Mesendoderm (in vitro differentiated cells): ENCODE measurements around the gene ZNF628.

Experiments used
- DNase-seq: peaks from one replicate; pipeline ENCODE4 v3.0.0; 2013
- H2AK5ac ChIP-seq: 2 replicates; pipeline ENCODE4 v1.6.1; 2013; ENCODE audit warnings: low read length, inconsistent platforms
- H2BK120ac ChIP-seq: 2 replicates; pipeline ENCODE4 v1.6.1; 2013; ENCODE audit warnings: low read depth, mild to moderate bottlenecking, low read length, moderate library complexity, mixed read lengths
- H2BK15ac ChIP-seq: replicated peaks from 2 replicates; pipeline ENCODE4 v1.6.1; 2013; ENCODE audit warnings: low read depth, mild to moderate bottlenecking, moderate library complexity
- H2BK5ac ChIP-seq: 2 replicates; pipeline ENCODE4 v1.6.1; 2013; ENCODE audit warnings: low read length, inconsistent platforms
- H3K18ac ChIP-seq: 2 replicates; pipeline ENCODE4 v1.6.1; 2013; ENCODE audit warnings: mild to moderate bottlenecking, low read length, mixed read lengths
- H3K23ac ChIP-seq: one replicate; pipeline ENCODE4 v1.6.1; 2013; ENCODE audit warnings: low read length
- H3K27ac ChIP-seq: 2 replicates; pipeline ENCODE4 v1.5.1; 2013; ENCODE audit warnings: low read depth, mild to moderate bottlenecking, inconsistent platforms, low read length, moderate library complexity
- H3K27me3 ChIP-seq: 2 replicates; pipeline ENCODE4 v1.6.1; 2013; ENCODE audit warnings: low read length, control low read depth, mild to moderate bottlenecking, inconsistent platforms; ENCODE audit not compliant: insufficient read depth, poor library complexity
- H3K36me3 ChIP-seq: 2 replicates; pipeline ENCODE4 v1.6.1; 2013; ENCODE audit warnings: low read length, inconsistent platforms; ENCODE audit not compliant: control insufficient read depth, insufficient read depth
- H3K4ac ChIP-seq: one replicate; pipeline ENCODE4 v1.6.1; 2013; ENCODE audit warnings: low read depth, mild to moderate bottlenecking, low read length, moderate library complexity
- H3K4me1 ChIP-seq: 2 replicates; pipeline ENCODE4 v1.6.1; 2013; ENCODE audit warnings: low read depth, low read length, inconsistent platforms; ENCODE audit not compliant: control insufficient read depth
- H3K4me2 ChIP-seq: 2 replicates; pipeline ENCODE4 v1.6.1; 2013; ENCODE audit warnings: low read length
- H3K4me3 ChIP-seq: 2 replicates; pipeline ENCODE4 v1.5.1; 2013; ENCODE audit warnings: mild to moderate bottlenecking, low read length
- H3K56ac ChIP-seq: one replicate; pipeline ENCODE4 v1.6.1; 2013; ENCODE audit warnings: low read length
- H3K79me1 ChIP-seq: 2 replicates; pipeline ENCODE4 v1.6.1; 2013; ENCODE audit warnings: low read length, inconsistent platforms
- H3K79me2 ChIP-seq: 2 replicates; pipeline ENCODE4 v1.6.1; 2013; ENCODE audit warnings: mild to moderate bottlenecking, low read length; ENCODE audit not compliant: control insufficient read depth, insufficient read depth
- H3K9ac ChIP-seq: 2 replicates; pipeline ENCODE4 v1.6.1; 2013; ENCODE audit warnings: low read length, inconsistent platforms
- H4K5ac ChIP-seq: one replicate; pipeline ENCODE4 v1.6.1; 2013; ENCODE audit warnings: low read length
- H4K8ac ChIP-seq: one replicate; pipeline ENCODE4 v1.6.1; 2013; ENCODE audit warnings: low read depth, mild to moderate bottlenecking, control low read depth, low read length, moderate library complexity
- WGBS: extraction: QIAGEN DNeasy Blood & Tissue Kit; methylation state at CpG from one replicate; pipeline ENCODE4 v1.1.7; 2013; ENCODE audit warnings: low lambda C conversion rate, missing lambda C conversion rate; ENCODE audit not compliant: insufficient coverage; ENCODE audit errors: extremely low coverage; 5-methylcytosine and 5-hydroxymethylcytosine counted together

The ZNF628 gene

DNA sequence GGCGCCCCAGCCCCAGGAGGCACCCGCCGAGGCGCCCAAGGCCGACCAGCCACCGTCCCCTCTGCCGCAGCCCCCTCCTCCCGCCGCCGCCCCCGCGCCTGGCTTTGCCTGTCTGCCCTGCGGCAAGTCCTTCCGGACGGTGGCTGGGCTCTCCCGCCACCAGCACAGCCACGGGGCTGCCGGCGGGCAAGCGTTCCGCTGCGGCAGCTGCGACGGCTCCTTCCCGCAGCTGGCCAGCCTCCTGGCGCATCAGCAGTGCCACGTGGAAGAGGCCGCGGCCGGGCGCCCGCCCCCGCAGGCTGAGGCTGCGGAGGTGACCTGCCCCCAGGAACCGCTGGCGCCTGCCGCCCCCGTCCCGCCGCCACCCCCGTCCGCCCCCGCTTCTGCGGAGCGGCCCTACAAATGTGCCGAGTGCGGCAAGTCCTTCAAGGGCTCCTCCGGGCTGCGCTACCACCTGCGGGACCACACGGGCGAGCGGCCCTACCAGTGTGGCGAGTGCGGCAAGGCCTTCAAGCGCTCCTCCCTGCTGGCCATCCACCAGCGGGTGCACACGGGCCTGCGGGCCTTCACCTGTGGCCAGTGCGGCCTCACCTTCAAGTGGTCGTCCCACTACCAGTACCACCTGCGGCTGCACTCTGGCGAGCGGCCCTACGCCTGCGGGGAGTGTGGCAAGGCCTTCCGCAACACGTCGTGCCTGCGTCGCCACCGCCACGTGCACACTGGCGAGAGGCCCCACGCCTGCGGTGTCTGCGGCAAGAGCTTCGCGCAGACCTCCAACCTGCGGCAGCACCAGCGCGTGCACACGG lies 5.9 kb downstream of the ZNF628 start:
- H3K18ac ChIP-seq, result no peak overlapping the region
- no peak overlapping the region for H3K4me2 ChIP-seq
- H3K4me3 ChIP-seq, result no peak overlapping the region
- H2AK5ac ChIP-seq, result no peak overlapping the region
- H3K27ac ChIP-seq, result no peak overlapping the region
- no peak overlapping the region for H3K23ac ChIP-seq
- H2BK15ac ChIP-seq, result no peak overlapping the region
- no peaks in the 10 kb centered on the region for H3K36me3 ChIP-seq
- peak overlapping the region; percentile 80 for H3K56ac ChIP-seq
- H3K4me1 ChIP-seq, result peaks cover 6% of the 10 kb centered on the region
- H3K9ac ChIP-seq, result peak overlapping the region; percentile 49
- peaks cover 10% of the 10 kb centered on the region for H3K79me1 ChIP-seq
- H2BK120ac ChIP-seq, result no peak overlapping the region
- DNase-seq, result peak; percentile 34
- H4K5ac ChIP-seq, result no peak overlapping the region
- peaks cover 2% of the 10 kb centered on the region for H3K79me2 ChIP-seq
- H3K4ac ChIP-seq, result no peak overlapping the region
- no peaks in the 10 kb centered on the region for H3K27me3 ChIP-seq
- H4K8ac ChIP-seq, result no peak overlapping the region
- no CpG with 5 or more reads among the region's 83 CpGs for WGBS
- H2BK5ac ChIP-seq, result no peak overlapping the region

DNA sequence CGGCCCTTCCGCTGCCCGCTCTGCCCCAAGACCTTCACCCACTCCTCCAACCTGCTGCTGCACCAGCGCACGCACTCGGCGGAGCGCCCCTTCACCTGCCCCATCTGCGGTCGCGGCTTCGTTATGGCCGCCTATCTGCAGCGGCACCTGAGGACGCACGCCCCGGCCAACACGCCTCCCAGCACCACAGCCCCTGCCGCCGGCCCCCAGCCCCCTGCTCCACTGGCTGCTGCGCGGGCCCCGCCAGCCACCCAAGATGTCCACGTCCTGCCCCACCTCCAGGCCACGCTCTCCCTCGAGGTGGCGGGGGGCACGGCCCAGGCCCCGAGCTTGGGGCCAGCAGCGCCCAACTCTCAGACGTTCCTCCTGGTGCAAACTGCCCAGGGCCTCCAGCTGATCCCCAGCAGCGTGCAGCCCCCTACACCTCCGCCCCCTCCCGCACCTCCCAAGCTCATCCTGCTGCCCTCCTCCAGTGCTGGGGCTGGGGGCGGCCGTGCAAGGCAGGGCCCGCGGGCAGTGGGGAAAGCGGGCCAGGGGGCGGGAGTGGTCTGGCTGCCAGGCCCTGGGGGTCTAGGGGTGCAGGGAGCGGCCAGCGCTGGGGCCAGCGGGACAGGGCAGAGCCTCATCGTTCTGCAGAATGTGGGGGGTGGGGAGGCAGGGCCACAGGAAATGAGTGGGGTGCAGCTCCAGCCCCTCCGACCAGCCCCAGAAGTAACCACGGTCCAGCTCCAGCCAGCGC lies 6.7 kb downstream of the ZNF628 start:
- Histone ChIP-seq H2BK120ac (no peak overlapping the region), H2BK5ac (no peak overlapping the region), H3K27me3 (no peaks in the 10 kb centered on the region), H2AK5ac (no peak overlapping the region), H3K4ac (no peak overlapping the region), H3K36me3 (no peaks in the 10 kb centered on the region), H3K18ac (no peak overlapping the region), H4K5ac (no peak overlapping the region), H3K79me1 (peaks cover 5% of the 10 kb centered on the region), H2BK15ac (no peak overlapping the region), H3K4me1 (peaks cover 8% of the 10 kb centered on the region), H3K23ac (no peak overlapping the region), H3K79me2 (no peaks in the 10 kb centered on the region), H3K4me2 (no peak overlapping the region), H3K9ac (no peak overlapping the region), H3K56ac (no peak overlapping the region), H4K8ac (no peak overlapping the region), H3K27ac (no peak overlapping the region), H3K4me3 (no peak overlapping the region)
- DNase-seq, result no peak
- WGBS, result no CpG with 5 or more reads among the region's 47 CpGs

DNA sequence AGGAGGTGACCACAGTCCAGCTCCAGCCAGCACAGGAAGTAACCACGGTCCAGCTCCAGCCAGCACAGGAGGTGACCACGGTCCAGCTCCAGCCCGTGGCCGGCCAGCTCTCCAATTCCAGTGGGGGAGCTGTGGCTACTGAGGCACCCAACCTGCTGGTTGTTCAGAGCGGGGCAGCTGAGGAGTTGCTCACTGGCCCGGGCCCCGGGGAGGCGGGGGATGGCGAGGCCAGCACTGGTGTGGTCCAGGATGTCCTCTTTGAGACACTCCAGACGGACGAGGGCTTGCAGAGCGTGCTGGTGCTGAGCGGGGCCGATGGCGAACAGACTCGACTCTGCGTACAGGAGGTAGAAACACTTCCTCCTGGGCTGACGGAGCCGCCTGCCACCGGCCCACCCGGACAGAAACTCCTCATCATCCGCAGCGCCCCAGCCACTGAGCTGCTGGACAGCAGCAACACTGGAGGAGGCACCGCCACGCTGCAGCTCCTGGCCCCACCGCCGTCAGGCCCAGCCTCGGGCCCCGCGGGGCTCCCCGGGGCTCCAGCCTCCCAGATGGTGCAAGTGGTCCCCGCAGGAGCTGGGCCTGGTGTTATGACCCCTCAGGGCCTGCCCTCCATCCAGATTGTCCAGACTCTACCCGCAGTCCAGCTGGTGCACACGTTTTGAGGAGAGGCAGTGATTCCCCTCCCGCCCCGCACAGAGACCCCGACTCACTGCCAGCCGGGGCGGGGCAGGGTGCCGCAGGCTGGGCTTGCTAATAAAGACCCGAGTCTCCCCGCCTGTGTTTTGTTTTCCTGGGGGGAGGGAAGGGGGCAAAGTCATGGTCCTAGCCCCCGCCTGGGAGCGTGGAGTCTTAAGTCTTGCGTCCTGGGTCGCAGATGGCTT lies 7.5 kb downstream of the ZNF628 start:
- Histone ChIP-seq H2BK120ac (no peak overlapping the region), H3K4ac (no peak overlapping the region), H3K56ac (peak overlapping the region; percentile 85), H3K23ac (no peak overlapping the region), H3K79me2 (no peaks in the 10 kb centered on the region), H3K4me3 (no peak overlapping the region), H3K18ac (peak overlapping the region; percentile 23), H4K8ac (no peak overlapping the region), H2BK15ac (no peak overlapping the region), H3K36me3 (no peaks in the 10 kb centered on the region), H3K4me2 (peak overlapping the region; percentile 66), H3K79me1 (peaks cover 4% of the 10 kb centered on the region), H3K9ac (peak overlapping the region; percentile 75), H3K27ac (no peak overlapping the region), H2BK5ac (no peak overlapping the region), H2AK5ac (no peak overlapping the region), H3K27me3 (no peaks in the 10 kb centered on the region), H4K5ac (no peak overlapping the region), H3K4me1 (peaks cover 8% of the 10 kb centered on the region)
- DNase-seq, result peak; percentile 17
- WGBS, result no CpG with 5 or more reads among the region's 46 CpGs

DNA sequence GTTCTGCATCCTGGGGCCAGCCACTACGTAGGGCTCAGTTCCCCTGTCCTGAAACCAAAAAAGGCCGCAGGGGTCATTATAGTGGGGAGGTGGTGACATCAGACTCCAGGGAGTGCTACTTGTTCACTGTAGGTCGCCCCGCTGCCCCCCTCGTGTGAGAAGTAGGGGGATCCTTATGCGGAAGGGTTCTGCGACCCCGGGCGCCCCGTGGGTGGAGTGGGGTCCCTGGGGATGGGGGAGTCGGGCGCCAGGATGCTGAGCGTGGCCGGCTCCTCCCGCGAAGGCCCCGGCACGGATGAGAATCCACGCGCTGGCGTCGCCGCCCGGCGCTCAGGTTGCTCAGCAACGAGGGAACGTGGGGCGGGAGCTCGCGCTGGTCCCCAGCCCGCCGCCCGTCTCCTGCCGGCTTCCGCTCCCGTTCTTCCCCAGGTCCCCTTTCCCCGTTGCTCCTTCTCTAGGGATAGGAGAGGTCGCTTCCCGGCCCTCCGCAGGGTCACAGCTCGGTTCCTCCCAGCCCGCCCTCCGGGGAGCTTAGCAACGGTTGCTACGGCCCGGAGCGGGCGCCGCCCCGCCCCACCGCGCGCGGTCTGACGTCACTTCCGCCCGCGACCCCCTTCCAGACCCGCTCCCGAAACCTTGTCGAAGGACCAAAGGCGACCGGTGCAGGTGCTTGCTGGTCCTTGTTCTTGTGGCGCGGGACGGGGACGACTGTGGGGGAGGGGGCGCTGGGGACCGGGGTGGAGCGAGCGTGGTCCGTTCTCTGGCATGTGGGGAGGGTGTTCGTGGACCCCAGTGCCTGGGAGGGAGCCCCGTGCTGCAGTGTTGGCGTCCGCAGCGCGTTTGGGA lies 8.4 kb downstream of the ZNF628 start, which contains the start of gene NAT14:
Gene NAT14, plus strand, starts transcription at position 596 of the 846 bp plus-strand sequence. CDS start 521 bp downstream, outside the sequence.
- H2AK5ac ChIP-seq, result no peak within 1 kb of the TSS
- H3K9ac ChIP-seq, result peak within 1 kb of the TSS; percentile 75
- no peaks in the 10 kb centered on the region for H3K27me3 ChIP-seq
- H2BK15ac ChIP-seq, result no peak within 1 kb of the TSS
- H3K27ac ChIP-seq, result no peak within 1 kb of the TSS
- H3K4ac ChIP-seq, result no peak within 1 kb of the TSS
- H4K5ac ChIP-seq, result no peak within 1 kb of the TSS
- H3K79me1 ChIP-seq, result peaks cover 2% of the 10 kb centered on the region
- peak within 1 kb of the TSS; percentile 56 for H3K4me3 ChIP-seq
- DNase-seq, result peak; percentile 93
- H3K36me3 ChIP-seq, result no peaks in the 10 kb centered on the region
- no peak within 1 kb of the TSS for H4K8ac ChIP-seq
- H2BK5ac ChIP-seq, result no peak within 1 kb of the TSS
- peaks cover 8% of the 10 kb centered on the region for H3K4me1 ChIP-seq
- peak within 1 kb of the TSS; percentile 66 for H3K4me2 ChIP-seq
- H3K79me2 ChIP-seq, result no peaks in the 10 kb centered on the region
- H3K23ac ChIP-seq, result no peak within 1 kb of the TSS
- peak within 1 kb of the TSS; percentile 90 for H3K56ac ChIP-seq
- H3K18ac ChIP-seq, result peak within 1 kb of the TSS; percentile 57
- no CpG with 5 or more reads among the region's 78 CpGs for WGBS
- H2BK120ac ChIP-seq, result no peak within 1 kb of the TSS

DNA sequence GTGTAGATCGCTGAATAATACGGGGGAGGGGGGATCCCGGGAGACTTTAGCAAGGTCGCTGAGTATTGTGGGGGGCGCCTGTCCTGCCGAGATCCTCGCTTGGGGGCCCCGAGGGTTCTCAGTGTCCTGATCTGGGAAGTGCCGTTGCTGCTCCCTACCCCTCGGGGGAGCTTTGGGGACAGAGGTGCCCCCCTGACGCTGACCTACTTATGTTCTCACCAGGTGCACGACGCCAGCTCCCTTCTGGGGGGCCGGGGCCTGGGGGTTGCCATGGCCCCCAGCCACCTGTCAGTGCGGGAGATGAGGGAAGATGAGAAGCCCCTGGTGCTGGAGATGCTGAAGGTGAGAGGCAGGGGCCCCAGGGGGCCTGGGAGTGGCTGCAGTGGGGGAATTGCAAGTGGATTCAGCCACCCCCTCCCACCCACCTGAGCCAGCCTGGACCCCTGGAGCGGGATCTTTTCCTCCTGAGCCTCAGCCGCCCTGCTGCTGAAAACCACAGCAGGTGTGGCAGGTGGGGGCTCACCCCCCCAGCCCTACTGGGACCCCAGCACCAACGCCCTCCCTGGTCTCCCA lies 9.1 kb downstream of the ZNF628 start:
- H4K5ac ChIP-seq, result no peak overlapping the region
- no peak overlapping the region for H3K27ac ChIP-seq
- no peak overlapping the region for H2AK5ac ChIP-seq
- H3K79me2 ChIP-seq, result no peaks in the 10 kb centered on the region
- H3K27me3 ChIP-seq, result no peaks in the 10 kb centered on the region
- no peak overlapping the region for H3K4ac ChIP-seq
- DNase-seq, result peak; percentile 12
- H2BK15ac ChIP-seq, result no peak overlapping the region
- H3K4me3 ChIP-seq, result peak overlapping the region; percentile 41
- H3K23ac ChIP-seq, result no peak overlapping the region
- peak overlapping the region; percentile 57 for H3K18ac ChIP-seq
- no peak overlapping the region for H4K8ac ChIP-seq
- H3K9ac ChIP-seq, result peak overlapping the region; percentile 71
- no peak overlapping the region for H2BK5ac ChIP-seq
- peak overlapping the region; percentile 57 for H3K4me2 ChIP-seq
- peaks cover 8% of the 10 kb centered on the region for H3K4me1 ChIP-seq
- WGBS, result no CpG with 5 or more reads among the region's 18 CpGs
- H3K56ac ChIP-seq, result peak overlapping the region; percentile 90
- peaks cover 2% of the 10 kb centered on the region for H3K79me1 ChIP-seq
- no peak overlapping the region for H2BK120ac ChIP-seq
- no peaks in the 10 kb centered on the region for H3K36me3 ChIP-seq
